ENCODE measurements around the gene NDRG2.

NDRG2 gene

GRCh38 chr14:21024585-21025370, at the start of gene NDRG2:
Gene NDRG2, minus strand, starts transcription at chr14:21025061. Its CDS starts 1,746 bp downstream, at chr14:21023315.
- DNase-seq (ENCODE audit: low read depth in 2 of 2): peak; percentile 60 to 64

DNA sequence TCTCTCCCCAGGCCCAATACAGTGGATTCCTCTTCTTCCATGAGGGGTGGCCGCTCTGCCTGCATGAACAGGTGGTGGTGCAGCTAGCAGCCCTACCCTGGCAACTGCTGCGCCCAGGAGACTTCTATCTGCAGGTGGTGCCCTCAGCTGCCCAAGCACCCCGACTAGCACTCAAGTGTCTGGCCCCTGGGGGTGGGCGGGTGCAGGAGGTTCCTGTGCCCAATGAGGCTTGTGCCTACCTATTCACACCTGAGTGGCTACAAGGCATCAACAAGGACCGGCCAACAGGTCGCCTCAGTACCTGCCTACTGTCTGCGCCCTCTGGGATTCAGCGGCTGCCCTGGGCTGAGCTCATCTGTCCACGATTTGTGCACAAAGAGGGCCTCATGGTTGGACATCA, 49.1 kb upstream of the NDRG2 start:
- no peak for DNase-seq (ENCODE audit: low read depth in 2 of 2)

GRCh38 chr14:21072781-21073339, 48.0 kb upstream of the NDRG2 start:
- no peak for DNase-seq (ENCODE audit: low read depth in 2 of 2)

DNA sequence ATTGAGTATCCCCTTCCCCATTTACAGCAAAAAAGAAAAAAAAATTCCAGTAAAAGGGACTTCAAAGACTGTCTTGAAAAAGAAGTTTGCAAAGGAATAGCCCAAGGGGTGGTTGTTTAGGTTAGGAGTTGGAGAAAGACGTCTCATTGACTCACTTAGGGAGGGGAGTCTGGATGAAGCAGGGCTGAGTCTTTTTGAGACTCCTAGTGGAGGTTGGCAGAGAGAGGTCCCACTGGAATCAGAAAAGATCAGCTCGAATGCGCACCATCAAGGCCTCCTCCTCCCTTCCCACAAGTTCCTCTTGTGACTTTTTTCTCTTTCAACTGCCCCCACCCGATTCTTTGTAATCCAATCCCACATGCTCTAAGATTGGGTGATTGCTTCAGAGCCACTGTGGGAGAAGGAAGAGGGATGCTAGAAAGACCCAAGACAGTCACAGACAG, 47.2 kb upstream of the NDRG2 start:
- no peak for DNase-seq (ENCODE audit: low read depth in 2 of 2)

DNA sequence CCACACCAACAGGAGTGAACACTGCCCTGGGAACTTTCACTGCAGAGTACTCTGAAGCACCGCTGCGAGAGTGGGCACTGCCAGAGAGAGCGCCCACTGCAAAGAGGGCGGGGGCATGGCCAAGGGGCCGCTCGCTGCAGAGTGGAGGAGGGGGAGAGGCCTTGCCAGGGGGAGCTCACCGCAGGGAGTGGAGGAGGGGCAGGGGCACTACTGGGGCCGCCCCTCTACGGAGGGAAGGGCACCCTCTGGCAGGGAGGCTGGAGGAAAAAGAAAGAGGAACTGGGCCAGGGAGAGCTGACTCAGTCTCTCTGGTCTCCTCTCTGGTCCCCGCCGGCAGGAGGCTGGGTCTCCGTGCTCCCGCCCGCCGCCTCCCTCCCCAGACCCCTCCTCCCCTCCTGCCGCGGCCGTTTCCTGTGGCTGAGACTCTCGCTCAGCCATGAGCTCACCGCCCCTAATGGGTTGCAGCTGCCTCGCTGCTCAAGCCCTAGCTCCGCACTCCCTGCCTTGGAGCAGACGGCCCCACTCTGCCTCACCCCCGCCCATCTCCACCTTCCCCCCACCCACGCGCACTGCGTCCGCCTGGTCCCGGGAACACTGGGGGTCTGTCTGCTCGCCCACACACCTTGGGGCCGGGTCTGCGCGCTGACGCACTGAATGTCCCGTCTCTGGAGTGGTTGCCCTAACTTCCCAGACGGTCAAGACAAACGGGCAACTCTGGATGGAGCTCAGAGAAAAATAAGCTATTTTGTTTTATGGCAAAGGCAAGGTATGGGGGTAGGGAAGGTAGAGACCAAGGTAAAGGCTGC, 46.6 kb upstream of the NDRG2 start:
- no peak for DNase-seq (ENCODE audit: low read depth in 2 of 2)

DNA sequence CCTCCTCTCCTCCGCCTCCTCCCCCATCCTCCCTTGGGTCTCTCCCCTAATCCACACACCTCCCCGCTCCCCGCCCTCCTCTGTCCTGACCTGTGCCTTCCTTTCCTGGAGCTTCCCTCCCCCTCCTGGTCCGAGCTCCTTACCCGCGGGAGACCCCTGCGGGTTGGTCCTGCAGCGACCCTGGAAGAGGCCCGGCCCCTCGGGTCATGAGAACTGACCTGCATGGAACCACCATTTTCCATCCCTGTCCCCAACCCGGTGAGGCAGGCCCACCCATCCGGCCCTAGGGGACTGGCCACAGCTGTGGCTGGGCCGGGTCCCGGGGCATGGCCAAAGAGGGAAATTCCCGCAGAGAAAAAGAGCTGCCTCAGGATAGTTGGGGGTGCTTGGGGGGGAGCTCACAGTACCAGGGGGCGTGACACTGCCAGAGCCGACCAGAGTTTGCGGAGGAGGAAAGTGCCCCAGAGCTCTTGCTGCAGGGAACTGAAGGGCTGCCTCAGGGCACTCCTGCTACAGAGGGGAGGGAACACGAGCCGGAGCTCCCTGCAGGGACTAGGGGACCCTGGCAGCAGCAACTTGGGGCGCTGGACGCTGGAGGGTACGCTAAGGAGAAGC, 45.9 kb upstream of the NDRG2 start:
- DNase-seq (ENCODE audit: low read depth in 2 of 2): no peak

DNA sequence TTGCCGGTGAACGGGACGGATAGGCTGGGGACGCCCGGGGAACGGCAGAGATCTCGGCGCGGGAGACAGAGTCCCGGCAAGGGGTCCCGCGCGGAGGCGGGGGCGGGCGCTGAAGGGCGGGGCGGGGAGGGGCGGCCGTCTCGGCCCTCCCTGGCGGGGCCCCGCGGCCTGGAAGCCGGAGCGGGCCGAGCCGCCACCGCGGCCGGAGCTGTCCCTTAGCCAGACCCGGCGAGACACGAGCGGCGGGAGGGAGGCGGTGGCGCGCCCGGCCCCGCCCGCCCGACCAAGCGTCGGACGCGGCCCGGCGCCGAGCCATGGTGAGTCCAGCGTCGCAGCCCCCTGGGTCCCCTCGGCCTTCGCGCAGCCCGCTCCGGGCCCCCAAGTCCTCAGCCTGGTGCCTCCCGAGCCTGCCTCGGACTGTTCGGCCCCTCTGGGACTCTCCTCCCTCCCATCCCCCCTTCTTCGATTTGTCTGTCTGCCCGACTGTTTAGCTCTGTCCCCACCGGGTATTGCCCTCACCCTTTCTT, 45.3 kb upstream of the NDRG2 start, which contains the start of gene ARHGEF40:
ARHGEF40 (plus strand) TSS at position 222 of the 527 bp plus-strand sequence; CDS start at position 315, 93 bp downstream.
- no peak for DNase-seq (ENCODE audit: low read depth in 2 of 2)

DNA sequence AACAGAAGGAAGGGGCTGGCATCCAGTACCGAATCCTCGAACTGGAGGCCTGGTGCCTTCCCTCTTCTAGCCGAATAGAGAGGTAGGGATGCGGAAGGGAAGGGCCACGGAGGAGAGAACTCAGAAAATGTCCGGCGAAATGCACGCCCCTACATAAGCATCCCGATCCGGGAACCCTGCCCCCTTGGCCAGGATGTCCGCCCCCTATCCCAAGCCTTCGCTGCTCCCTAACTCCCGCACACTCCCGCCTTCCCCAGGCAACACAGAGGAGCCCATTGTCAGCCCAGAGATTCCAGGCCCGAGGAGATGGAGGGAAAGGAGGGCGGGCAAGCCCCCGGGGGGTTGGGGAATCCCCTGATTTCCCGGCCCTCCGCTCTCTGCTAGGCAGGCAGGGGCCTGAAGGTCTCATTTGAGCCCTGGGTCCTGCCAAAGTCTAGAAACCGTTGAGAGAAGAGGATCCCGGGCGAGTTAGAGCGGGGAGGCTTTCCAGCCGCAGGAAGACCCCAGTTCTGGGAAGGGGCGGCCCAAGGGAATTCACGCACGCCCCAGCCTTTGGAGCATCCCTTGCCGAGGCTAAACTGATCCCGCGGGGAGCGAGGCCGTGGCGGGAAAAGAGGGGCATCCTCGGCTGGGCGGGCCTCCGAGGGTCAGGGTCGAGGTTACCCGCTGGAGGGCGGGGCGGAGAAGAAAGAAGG, 44.7 kb upstream of the NDRG2 start:
- DNase-seq (ENCODE audit: low read depth in 2 of 2): no peak

- DNase-seq (ENCODE audit: low read depth in 2 of 2): peak in 1 of 2 donors; percentile 23
Observed at GRCh38 chr14:21068521-21069387, 43.9 kb upstream of the NDRG2 start.

DNA sequence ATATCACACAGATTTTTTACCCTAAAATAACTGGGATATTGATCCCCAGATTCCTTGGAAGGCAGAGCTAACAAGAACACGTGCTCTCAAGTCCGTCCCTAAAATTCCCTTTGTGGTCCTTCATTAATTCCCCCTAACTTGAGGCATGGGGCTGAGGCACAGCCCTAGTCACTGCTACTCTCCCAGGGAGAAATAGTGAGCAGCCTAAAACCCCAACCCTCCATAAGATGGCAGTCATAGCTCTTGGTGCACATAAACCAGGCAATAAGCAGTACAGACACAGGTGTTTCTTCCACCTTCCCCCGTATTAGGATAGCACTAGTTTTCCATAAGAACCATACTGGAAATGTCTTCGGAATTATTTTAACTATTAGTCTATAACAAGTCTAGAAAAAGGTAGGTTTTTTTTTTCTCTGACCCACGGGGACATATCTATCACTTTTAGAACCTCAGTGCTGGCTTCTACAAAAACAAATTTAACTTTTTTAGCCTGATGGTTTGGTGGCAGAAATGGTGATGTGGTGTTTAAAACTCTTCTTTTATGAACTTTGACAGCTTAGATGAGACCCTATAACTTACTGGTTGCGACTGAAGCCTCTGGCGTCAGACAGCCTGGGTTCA, 42.1 kb upstream of the NDRG2 start:
- DNase-seq (ENCODE audit: low read depth in 2 of 2): no peak

- no peak for DNase-seq (ENCODE audit: low read depth in 2 of 2)
Observed at GRCh38 chr14:21063479-21063878, 38.6 kb upstream of the NDRG2 start.

DNA sequence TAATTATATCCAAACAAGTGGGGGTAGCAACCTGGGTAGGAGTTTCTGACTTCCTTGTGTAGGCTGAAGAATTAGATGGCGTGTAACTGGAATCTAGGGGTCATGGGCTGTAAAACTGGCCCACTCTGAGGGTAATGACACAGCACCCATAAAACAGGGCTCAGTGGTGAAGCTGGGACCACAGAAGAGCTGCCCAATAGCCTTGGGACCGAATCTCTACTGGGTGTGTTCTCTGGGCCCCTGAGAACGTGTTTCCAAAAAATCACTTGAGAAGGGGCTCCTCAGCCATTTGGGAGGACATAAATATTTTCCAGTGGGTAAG, 36.4 kb upstream of the NDRG2 start:
- no peak for DNase-seq (ENCODE audit: low read depth in 2 of 2)

DNA sequence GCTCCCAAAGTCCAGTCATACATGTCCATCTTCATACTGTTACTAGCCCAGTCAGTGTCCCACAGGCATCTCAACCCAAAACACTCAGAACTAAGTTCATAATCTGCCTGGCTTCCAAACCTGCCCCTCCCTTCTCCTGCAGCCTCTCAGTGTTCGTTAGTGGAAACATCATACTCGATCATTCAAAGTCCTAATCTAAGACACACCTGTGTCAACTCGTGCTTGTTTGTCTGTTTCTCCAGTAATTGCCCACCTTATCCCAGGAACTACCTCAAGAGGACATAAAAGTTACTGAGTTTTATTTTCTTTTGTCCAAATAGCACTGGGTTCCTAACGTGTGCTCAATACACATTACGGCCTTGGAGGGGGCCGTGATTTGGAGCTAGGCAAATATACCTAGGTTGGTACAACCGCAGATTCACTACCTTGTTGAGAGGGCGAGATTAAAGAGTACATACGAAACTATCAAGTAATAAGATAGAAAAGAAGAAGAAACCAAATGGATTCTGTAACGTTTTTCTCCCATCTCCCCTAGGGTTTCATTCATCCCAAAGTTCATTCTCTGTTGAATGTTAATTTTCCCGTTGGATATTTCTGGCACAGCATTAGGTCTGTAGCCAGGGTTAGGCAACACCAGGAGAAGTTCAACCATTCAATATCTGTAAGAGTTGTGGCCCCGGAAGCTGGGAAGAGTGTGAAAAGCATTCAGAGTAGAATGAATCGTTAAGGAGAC, 35.9 kb upstream of the NDRG2 start:
- no peak for DNase-seq (ENCODE audit: low read depth in 2 of 2)

DNA sequence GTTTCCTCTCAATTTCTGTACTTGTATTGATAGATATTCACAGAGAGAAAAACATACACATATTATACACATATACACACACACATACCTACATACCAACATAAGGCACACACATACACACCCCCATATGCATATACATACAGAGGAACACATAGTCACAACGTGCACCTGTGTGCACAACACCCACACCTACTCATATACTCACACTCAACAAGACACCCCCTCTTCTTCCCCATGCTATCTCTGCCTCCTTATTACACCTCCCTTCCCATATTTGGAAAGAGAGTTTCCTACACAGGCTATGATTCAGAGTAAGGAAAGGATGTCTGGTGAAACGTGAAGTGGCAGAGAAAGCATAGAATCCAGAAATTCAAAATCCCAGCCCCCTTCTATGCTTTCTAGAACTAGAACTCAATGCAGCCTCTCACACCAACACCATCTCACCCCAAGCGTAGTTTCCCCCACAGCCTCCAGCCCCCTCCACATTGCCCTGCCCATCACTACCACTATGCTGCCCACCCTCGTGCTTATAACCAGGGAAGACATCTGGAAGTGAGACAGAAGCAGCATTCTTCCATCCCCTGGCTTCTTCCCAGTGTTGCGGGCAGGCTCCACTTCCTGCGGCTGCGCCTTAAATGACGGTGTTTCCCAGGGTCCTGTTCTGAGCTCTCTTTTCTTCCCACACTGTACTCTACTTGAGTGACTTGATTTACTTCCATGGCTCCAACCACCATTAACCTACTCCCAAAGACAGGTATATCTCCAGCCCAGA, 35.2 kb upstream of the NDRG2 start:
- no peak for DNase-seq (ENCODE audit: low read depth in 2 of 2)

GRCh38 chr14:21058903-21059302, 34.0 kb upstream of the NDRG2 start:
- no peak for DNase-seq (ENCODE audit: low read depth in 2 of 2)

DNA sequence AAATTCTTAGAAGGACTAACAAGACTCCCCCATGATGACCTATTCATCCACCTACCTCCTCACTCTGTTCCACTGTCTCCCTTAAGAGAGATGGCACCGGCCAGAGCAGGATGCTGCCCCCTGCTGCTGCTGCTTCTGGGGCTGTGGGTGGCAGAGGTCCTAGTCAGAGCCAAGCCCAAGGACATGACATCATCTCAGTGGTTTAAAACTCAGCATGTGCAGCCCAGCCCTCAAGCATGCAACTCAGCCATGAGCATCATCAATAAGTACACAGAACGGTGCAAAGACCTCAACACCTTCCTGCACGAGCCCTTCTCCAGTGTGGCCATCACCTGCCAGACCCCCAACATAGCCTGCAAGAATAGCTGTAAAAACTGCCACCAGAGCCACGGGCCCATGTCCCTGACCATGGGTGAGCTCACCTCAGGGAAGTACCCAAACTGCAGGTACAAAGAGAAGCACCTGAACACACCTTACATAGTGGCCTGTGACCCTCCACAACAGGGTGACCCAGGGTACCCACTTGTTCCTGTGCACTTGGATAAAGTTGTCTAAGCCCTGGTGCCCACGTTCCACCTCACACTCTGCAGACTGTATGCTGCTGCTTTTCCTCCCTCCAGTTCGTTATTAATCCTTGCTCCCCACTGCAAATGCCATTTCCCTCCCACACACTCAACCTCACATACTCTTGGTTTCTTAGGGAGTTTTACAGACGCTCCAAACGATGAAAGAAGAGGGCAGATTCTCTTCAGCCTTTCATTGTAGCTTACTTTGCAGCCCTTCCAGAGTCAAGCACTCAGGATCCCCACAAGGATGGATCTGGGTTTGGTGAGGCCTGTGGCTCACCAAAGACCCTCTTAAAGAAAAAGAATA, 33.2 kb upstream of the NDRG2 start, which contains the start of gene RNASE8:
RNASE8 (plus strand) TSS at position 20 of the 873 bp plus-strand sequence; CDS start at position 91, 71 bp downstream.
- no peak for DNase-seq (ENCODE audit: low read depth in 2 of 2)

DNA sequence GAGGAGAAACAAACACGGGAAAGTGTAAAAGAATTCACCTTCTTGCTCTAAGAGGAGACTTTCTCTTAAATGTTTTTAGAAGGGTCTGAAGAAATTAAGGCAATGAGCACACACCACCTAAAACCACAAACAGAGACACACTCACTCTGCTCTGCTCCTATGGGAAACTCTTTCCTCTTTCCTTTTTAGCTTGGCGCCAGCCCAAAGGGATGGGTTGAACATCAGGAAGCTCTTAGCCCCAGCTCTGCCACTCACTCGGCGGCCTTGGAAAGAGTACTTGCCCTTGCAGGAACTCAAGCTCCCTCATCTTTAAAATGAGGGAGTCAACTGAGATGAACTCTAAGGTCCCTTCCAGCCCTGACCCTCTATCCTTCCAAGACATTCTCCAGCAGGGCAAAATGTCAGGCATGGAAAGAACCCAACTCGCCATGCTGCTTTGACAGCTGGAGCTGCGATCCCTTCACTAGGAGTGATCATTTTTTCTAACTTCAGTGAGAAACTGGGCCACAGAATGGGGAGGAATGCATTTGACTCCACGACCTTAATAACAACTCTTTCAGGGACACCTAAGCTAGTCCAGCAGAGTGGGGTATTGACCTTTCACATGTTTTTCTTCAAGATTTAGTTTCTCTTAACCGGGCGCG, 31.8 kb upstream of the NDRG2 start:
- DNase-seq (ENCODE audit: low read depth in 2 of 2): no peak

Data from stimulated activated CD8-positive, alpha-beta memory T cell treated with anti-CD3 and anti-CD28 coated beads, Interleukin-2, amount 100 ng/mL, for 1 hour (primary cell).